Activated effector memory CD4-positive, alpha-beta T cell treated with anti-CD3 and anti-CD28 coated beads, Interleukin-2, amount 50 U/mL, for 16 hours (primary cell): ENCODE data around the gene SCG2.
"Not testable (repeated sequence)": the region's sequence is repeated elsewhere in the genome, so short reads cannot be mapped to it uniquely, and the experiment has no call there.

Experiments used
- DNase-seq: peaks from one replicate; pipeline ENCODE4 v3.0.0-alpha.2; 2020

Gene SCG2

DNA sequence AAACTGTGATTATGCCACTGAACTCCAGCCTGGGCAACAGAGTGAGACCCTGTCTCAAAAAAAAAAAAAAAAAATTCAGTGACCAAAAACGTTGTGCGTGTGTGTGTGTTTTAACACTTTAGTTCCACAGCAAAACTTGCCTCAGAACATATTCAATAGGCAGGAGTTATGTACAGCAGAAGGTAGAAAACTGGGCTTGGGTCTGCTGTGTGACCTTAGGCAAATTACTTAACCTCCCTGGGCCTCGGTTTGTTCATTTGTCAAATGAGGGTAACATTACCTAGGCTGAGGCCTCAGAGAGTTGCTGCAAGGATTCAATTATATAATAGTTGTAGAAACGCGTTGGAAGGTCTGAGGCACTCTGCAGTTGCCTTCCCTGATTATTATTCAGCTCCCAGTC lies 10.3 kb upstream of the SCG2 start:
- DNase-seq, result no peak

GRCh38 chr2:223611061-223611460 lies 8.9 kb upstream of the SCG2 start:
- no peak for DNase-seq

DNA sequence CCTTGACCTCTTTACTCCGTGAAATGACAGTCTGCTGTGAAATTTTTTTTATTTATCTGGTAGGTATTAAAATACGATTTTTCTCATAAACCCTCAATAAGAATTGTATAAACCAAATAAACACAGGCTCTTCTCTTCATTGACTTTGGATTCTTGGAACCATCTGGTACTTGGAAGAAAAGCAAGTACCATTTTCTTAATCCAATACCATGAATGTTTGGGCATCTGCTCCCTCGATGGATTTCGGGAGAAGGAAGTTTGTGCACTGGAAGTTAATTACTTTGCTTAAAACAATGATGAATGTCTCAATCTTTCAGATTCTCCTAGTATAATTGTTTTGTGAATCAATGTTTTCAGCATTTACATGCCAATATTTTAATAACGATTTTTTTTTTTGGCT lies 5.3 kb upstream of the SCG2 start:
- DNase-seq, result no peak

DNA sequence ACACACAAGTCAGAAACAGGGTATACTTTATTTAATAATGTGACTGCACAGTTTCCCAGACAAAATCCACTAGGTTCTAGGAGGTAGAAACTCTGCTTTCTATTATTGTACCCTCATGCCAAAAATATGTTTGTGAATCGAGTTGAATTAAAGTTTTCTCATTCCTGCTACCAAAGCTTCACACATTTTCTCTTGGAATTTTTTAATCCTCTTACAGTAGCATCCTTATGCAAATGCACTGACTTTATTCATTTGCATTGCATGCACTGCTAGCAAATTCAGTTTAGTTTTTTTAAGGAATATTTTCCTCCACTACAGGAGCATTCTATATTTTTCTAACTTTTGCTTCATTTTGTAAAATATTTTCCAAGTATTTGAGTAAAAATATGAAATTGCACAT lies 4.8 kb upstream of the SCG2 start:
- DNase-seq, result no peak

DNA sequence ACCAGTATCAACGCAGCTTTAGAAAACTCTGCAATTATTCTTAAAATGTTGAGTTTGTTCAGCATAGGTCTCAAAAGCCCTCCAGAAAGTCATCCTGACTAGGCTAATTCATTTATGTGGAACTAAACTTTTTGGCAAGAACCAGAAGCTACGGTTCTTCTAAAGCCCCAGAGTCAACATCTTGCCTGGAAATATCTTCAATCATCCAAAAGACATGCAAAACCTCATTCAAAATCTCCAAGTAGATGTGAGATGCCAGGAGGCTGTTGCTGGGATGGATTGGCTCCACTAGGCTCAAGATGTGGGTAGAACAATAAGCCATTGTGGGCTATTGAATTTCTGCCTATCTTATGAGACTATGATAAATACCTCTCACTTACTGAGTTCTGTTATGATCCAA lies 2.1 kb upstream of the SCG2 start:
- no peak for DNase-seq

GRCh38 chr2:223602972-223603371 lies 811 bp upstream of the SCG2 start:
- DNase-seq, result no peak

- no peak for DNase-seq
Observed at GRCh38 chr2:223601018-223601417, 1.1 kb downstream of the SCG2 start.

DNA sequence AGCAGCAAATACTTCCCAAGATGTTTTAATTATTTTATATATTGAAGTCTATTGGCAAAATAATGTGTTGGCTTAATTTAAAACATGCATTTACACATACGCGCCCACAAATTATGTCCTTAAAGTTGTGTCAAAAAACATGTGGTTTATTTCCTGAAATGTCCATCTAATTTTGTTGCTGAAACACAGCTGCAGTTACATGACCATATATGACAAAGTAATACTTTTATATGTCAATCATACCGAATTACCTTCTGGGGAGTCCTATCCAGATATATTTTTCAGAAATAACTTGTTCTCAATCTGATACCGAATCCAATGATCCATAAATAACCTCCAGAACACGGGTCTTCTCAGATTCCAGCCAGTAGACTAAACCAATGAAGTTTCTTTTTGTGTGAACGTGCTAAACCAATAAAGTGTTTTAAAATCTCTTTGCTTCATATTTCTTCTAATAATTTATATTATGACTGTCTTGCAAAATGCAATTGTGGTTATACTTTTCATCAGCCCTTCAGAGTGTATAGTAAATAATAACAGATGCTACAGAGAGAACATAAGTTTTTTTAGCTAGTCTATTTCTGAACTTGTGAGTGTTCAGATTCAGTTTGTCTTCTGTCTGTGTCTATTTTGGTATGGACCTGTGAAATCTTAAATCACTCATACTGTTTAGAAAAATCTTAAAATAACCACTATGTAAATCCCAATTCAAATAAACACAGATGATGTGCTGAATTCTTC lies 2.4 kb downstream of the SCG2 start:
- DNase-seq, result no peak

DNA sequence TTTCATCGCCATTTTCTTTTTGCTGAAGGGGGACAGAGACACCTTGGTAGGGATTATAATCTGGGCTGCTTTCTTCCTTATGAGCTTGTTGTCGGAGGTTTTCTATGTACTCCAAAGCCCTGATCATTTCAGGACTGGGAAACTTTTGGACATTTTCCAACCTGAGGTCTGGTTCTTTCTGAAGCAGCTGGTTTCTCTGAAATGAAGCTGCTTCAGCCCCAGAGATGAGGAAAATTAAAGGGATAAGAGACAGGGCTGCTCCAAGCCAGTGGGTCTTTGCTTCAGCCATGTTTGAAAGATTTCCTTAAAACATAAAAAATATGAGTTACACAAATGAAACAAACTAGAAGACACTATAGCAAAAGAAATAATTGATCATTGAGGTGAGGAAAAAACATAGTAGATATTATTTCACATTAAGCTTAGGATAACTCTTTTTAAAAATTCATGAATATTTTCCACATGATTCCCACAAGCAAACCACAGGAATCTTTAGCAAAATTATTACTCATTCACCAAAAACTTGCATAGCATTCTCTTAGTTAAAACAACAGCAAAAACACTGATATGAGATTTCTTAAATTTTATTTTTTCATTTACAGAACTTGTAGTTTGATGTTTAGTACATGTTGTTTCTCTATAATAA lies 3.0 kb downstream of the SCG2 start:
- no peak for DNase-seq

DNA sequence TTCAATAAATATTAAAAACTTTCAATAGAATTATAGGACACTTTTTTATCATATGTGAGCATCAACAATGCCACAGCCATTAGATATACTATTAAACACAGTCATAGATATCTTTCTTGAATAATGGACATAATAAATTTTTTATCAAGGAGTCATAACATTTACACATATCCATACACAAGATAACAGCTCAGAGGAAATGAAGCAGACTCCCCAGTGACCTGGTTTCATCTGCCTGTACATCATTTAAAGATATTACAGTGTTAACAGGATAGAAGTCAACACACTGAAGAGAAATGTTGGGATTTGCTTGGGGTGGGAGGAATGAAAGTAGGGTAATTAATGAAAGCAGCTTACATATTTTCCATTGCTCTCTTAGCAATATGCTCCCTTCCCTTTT lies 5.1 kb downstream of the SCG2 start:
- DNase-seq, result no peak

GRCh38 chr2:223596208-223596607 lies 6.0 kb downstream of the SCG2 start:
- DNase-seq, result no peak

- DNase-seq, result no peak
Observed at GRCh38 chr2:223594831-223595230, 7.3 kb downstream of the SCG2 start.

- no peak for DNase-seq
Observed at GRCh38 chr2:223594259-223594658, 7.9 kb downstream of the SCG2 start.

DNA sequence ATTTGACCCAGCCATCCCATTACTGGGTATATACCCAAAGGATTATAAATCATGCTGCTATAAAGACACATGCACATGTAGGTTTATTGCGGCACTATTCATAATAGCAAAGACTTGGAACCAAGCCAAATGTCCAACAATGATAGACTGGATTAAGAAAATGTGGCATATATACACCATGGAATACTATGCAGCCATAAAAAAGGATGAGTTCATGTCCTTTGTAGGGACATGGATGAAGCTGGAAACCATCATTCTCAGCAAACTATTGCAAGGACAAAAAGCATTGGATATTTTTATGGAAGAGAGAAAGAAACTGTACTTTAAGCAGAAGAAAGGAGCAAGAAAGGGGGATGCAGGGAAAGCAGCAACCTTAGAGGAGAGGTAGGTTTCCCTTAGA lies 9.5 kb downstream of the SCG2 start:
- DNase-seq, result not testable (repeated sequence)

GRCh38 chr2:223591596-223591995 lies 10.6 kb downstream of the SCG2 start:
- no peak for DNase-seq

DNA sequence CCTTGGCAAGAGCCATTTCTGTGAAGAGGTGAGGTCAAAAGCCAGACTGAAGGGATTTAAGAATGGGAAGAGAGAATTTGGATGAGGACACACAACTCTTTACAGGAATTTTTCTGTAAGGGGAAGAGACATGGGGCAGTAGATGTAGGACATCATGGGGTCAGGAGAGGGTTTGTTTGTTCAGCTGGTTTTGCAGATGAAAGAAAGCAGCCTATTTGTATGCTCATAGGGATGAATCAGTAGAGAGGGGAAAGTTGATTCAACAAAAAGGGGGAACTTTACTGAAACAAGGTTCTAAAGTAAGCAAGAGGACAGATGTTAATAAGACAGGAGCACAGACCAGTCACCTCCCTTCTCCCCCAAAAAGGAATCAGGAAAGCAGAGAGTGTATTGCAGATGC lies 11.2 kb downstream of the SCG2 start:
- no peak for DNase-seq

- DNase-seq, result no peak
Observed at GRCh38 chr2:223589901-223590300, 12.3 kb downstream of the SCG2 start.

- DNase-seq, result no peak
Observed at GRCh38 chr2:223588251-223588650, 13.9 kb downstream of the SCG2 start.

DNA sequence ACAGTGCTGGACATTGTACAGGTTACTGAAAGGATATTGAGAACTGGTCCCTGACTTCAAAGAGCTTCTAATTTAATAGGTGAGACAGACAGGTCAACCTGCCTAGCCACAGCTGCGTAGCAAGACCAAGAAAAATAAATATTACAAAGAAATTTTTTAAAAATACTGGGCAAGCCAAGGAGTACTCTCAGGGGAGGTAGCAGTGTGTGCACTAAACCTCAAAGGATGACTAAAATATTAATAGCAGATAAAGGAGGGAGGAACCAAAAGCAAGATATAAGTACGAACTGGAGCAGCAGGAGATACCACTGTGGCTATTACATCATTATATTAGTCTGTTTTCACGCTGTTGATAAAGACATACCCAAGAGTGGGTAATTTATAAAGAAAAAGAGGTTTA lies 14.9 kb downstream of the SCG2 start:
- no peak for DNase-seq

GRCh38 chr2:223586261-223586660 lies 15.9 kb downstream of the SCG2 start:
- no peak for DNase-seq

GRCh38 chr2:223585666-223586065 lies 16.5 kb downstream of the SCG2 start:
- DNase-seq, result no peak

DNA sequence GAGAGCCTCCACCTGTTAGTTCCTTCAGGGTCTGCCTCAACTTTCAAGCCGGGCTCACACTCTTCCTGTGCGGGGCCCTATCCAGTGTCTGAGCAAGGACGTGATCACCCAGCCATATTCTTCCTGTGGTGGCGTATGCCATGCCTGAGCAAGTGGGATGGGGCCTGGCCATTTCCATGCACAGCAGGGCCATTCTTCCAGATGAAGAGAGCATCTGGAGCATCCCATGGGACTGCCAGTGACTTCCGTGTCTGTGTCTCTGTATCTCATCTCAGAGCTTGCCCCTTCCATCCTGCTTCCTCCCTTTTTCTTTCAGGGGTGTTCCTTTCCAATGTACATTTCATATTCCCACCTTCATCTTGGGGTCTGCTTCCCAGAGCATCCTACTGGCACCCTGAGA lies 20.2 kb downstream of the SCG2 start:
- DNase-seq, result no peak

DNA sequence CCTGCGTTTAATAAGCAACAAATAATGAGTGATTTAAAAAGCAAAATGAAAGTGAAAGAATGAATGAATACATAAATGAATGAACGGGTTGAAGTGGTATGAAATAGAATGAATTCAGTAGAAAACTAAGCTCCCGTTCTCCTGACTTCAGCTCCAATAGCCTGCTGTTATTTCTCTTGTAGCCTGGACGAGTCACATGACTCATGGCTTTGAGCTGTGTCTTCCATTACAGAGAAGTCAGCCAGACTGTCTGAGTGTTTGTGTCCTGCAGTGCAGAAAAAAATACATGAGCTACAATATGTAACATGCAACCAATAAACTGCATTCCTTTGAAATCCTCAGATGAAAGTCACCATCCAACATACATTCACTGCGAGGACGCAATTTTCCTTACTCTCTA lies 21.2 kb downstream of the SCG2 start:
- DNase-seq, result no peak

DNA sequence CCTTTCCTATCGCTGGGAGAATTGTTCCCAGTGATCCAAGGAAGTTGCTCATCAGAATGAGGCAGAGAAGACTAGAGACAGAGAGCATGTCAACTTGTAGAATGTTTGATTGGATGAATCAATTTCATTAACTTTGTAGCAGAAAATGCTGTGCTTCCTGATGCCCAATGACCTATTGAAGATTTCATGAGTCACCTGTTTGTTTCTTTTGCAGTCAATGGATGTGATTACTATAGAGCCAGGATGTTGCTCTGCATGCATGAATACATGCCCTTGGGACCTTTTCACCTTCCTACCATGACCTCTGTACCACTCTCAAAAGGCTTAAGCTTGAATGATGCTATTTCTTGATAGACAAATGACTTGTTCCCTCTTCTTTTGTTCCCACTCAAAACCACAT lies 23.3 kb downstream of the SCG2 start:
- no peak for DNase-seq

DNA sequence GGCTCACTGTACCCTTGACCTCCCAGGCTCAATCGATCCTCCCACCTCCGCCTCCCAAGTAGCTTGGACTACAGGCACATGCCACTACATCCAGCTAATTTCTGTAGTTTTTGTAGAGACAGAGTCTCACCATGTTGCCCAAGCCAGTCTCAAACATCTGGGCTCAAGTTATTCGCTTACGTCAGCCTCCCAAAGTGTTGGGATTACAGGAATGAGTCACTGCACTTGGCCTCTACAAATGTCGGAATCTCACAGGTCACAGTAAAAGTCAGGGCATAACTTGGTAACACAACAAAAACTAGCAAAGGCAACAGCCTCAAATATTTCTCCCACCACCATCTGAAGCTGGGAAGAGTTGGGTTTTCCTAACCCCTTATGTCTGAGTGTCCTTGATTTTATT lies 25.3 kb downstream of the SCG2 start:
- no peak for DNase-seq
